Measurements from ENCODE around the gene SLC6A2.
A peak's percentile ranks its signal among the peaks of the same experiment; 100 is the strongest.

Gene SLC6A2

GRCh38 chr16:55725055-55725777 is 69.4 kb downstream of the SLC6A2 start:
- no peak for DNase-seq

- no peak for DNase-seq
Measured at GRCh38 chr16:55728797-55729196, 73.0 kb downstream of the SLC6A2 start.

- no peak for DNase-seq
Measured at GRCh38 chr16:55730115-55730514, 74.3 kb downstream of the SLC6A2 start.

- no peak for DNase-seq
Measured at GRCh38 chr16:55732496-55732895, 76.7 kb downstream of the SLC6A2 start.

- DNase-seq, result no peak
Measured at GRCh38 chr16:55734665-55735064, 78.9 kb downstream of the SLC6A2 start.

- DNase-seq, result no peak
Measured at GRCh38 chr16:55735120-55735781, 79.5 kb downstream of the SLC6A2 start.

- no peak for DNase-seq
Measured at GRCh38 chr16:55736671-55737070, 80.9 kb downstream of the SLC6A2 start.

- DNase-seq, result no peak
Measured at GRCh38 chr16:55737318-55737717, 81.5 kb downstream of the SLC6A2 start.

- DNase-seq, result no peak
Measured at GRCh38 chr16:55737966-55738365, 82.2 kb downstream of the SLC6A2 start.

GRCh38 chr16:55746081-55746480 is 90.3 kb downstream of the SLC6A2 start:
- no peak for DNase-seq

- DNase-seq, result no peak
Measured at GRCh38 chr16:55747785-55748184, 92.0 kb downstream of the SLC6A2 start.

GRCh38 chr16:55752465-55753144 is 96.8 kb downstream of the SLC6A2 start:
- peak; percentile 1 for DNase-seq

GRCh38 chr16:55753145-55753631 is 97.4 kb downstream of the SLC6A2 start:
- DNase-seq, result peak; percentile 15

All from stimulated activated CD4-positive, alpha-beta T cell treated with anti-CD3 and anti-CD28 coated beads, Interleukin-1b, Interleukin-23, amount 100 ng/mL, for 48 hours (primary cell).